GM18873 (cell line): ENCODE data around the gene AP2B1.
A peak's percentile ranks its signal among the peaks of the same experiment; 100 is the strongest.
"Not testable (repeated sequence)": the region's sequence is repeated elsewhere in the genome, so short reads cannot be mapped to it uniquely, and the experiment has no call there.

Experiments
- ATAC-seq: cut with Tn5 transposase; IDR thresholded peaks from one replicate; pipeline ENCODE4 v1.9.1; 2021; ENCODE audit warnings: mild to moderate bottlenecking, moderate library complexity, moderate number of reproducible peaks; ENCODE audit not compliant: unreplicated experiment, low FRiP score

Gene AP2B1

DNA sequence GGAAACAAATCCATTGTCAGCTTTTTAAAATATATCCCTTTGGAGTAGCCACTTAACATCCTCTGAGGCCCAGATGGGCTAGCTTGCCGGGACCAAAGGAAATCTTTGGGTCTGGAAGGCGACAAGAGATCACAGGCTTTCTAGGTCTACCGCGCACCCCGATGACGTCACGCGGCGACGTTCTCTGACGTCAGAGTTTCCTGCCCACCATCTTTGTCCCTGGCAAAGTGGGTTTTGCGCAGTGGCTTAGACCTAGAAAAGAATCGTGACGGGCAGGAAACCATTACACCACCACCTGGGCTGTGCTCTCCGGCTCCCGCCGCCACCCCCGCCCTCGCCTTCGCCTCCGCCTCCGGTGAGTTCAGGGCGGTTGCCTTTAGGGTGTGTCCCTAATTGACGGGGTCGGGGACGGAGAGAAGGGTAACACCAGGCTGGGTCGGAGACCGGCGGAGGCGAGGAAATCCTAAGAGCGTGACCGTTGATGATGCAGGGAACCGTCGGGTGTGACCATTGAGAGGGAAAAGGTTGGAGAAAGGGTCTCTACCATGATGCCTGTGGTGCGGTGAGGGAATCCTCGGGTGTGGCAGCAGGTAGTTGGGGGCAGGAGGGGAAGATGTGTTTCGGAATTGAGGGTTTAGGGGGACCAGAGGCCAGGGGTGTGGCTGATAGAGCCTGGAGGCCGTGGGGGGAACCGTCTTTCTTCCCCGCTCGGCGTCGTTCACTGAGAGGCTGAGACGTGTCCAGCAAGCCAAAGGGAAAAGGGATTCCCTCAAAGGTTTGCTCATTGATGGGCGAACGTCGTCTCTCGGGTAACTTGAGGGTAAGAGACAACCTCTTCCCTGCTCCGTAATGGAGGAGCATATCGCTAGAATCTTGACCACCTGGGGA is at the start of gene AP2B1:
TSS of gene AP2B1 (plus strand) at position 249 of the 888 bp plus-strand sequence. CDS start 6,709 bp downstream, outside the sequence.
- ATAC-seq: peak; percentile 77

DNA sequence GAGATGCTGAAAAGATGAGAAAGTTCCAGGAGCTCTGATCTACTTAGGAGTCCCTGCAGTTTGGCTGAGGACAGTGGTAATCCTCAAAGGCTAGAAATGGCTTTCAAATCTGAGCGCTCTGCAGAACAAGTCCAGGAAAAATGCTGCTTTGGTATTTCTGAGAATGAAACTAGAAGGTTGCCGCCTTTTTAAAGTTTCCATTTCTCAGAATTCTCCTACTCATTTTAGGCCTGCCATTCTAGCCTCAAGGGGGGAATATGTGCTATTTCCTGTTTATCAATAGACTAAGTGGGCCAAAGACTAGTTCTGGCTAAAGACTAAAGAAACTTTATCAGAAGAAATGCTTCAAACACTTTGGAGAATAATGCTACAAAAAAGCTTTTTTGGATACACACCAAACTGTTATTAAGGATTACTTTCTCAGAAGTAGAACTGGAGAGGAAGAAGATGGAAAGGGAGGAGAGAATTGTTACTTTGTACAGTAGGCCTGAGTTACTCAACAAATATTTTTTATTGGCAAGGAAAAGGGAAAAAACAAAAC is 49.5 kb upstream of the AP2B1 start, which contains the start of gene SLFN12L:
TSS of gene SLFN12L (minus strand) at position 78 of the 541 bp plus-strand sequence. CDS start 15,314 bp downstream, outside the sequence.
- ATAC-seq: no peak

GRCh38 chr17:35539659-35540026 is 47.5 kb upstream of the AP2B1 start:
- no peak for ATAC-seq

GRCh38 chr17:35540589-35541404 is 46.3 kb upstream of the AP2B1 start:
- ATAC-seq: no peak

- no peak for ATAC-seq
Measured at GRCh38 chr17:35541434-35541833, 45.7 kb upstream of the AP2B1 start.

DNA sequence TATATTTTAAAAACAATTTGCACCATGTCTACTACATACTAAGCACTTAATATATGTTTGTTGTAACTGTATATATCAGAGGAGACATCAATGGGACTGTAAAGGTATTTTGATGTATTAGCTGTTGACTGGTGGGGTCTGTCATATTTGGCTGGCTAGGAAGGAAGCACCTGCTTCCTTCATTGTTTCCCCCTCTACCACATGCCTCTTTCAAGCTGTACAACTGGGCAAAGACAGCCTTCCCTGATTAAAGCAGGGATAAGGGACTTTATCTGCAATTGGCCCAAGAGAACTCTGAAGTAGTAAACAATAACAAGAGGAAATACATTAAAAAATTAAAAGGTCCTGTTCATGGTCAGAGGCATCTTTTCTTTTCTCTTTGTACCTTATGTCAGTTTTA is 44.1 kb upstream of the AP2B1 start:
- no peak for ATAC-seq

GRCh38 chr17:35543856-35544255 is 43.3 kb upstream of the AP2B1 start:
- no peak for ATAC-seq

GRCh38 chr17:35545150-35545549 is 42.0 kb upstream of the AP2B1 start:
- ATAC-seq: no peak

GRCh38 chr17:35546487-35546886 is 40.6 kb upstream of the AP2B1 start:
- ATAC-seq: no peak

DNA sequence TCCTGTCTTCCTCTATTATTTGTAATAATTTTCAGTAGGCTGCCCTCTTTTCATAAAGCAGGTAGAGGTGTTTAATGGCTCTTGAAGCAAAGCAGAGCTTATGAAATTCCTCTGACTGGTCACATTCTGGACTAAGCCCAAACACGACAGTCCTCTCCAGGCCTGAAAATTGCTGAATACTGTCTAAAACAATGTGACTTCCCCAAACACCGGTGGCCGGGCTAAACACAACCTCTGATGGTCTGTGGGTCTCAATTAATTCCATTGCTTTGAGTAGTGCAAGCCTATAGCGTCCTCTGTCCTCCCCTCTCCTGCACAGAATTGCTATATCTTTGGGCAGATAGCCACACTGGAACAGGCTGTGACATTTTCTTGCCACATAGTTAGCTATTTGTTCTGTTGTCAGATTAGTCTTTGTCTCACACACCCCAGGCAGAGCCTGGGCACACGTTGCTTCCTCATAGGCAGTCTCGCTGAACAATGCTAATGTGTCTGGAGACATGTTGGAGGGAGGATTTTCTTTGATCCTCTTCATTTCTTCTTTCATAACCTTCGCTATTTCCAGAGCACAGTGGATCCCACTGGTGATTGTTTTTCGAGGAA is 38.8 kb upstream of the AP2B1 start:
- ATAC-seq: no peak

GRCh38 chr17:35548978-35549377 is 38.1 kb upstream of the AP2B1 start:
- ATAC-seq: no peak

DNA sequence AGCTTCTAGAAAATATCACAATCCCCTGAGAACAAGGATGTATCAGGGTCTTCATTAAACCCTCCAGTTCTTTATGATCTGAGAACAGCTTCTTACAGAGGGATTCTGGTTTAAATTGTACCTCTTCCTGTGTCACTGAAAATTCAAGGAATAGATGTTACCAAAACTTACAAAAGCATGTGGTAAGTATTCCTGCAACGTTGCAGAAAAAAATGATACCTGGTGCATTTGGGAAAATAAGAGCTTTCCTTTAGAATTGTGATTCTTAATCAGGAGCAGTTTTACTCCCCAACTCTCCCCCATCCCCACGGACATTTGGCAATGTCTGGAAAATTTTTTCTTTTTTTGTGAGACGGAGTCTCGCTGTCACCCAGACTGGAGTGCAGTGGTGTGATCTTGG is 33.8 kb upstream of the AP2B1 start:
- no peak for ATAC-seq

DNA sequence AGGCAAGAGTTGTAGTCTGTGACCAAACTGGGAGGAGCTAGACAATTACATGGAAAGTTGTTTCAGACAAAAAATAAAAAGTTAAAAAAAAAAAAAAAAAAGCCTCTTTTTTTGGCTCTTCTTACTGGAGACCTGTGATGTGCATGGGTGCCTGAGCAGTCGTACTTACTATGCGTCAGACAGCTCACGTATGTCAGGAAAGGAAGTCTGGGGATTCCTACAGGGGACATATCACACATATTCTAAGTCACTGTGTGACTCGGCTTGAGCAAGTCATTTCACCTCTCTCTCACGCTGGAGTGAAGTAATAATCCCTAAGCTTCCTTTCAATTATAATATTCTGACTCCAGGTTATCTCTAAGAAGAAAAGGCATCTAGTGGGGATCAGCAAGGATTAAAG is 32.5 kb upstream of the AP2B1 start:
- ATAC-seq: no peak

DNA sequence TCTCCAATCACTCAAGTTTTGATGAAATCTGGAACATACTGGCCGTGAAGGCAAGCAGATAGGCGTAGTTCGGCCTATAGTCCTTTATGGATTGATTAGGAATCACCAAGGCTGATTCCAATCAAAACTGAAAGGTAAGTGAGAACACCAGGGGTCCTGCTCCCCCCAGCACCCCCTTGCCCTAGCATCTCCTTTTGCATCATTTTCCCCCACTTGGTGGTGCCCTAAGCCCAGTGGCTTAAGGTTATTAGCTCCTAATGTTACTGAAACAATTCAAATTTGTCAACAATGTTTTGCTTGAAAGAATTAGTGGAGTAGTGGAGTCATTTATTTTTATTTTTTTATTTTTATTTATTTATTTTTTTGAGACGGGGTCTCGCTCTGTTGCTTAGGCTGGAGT is 31.4 kb upstream of the AP2B1 start:
- no peak for ATAC-seq

- ATAC-seq: no peak
Measured at GRCh38 chr17:35557353-35557752, 29.8 kb upstream of the AP2B1 start.

DNA sequence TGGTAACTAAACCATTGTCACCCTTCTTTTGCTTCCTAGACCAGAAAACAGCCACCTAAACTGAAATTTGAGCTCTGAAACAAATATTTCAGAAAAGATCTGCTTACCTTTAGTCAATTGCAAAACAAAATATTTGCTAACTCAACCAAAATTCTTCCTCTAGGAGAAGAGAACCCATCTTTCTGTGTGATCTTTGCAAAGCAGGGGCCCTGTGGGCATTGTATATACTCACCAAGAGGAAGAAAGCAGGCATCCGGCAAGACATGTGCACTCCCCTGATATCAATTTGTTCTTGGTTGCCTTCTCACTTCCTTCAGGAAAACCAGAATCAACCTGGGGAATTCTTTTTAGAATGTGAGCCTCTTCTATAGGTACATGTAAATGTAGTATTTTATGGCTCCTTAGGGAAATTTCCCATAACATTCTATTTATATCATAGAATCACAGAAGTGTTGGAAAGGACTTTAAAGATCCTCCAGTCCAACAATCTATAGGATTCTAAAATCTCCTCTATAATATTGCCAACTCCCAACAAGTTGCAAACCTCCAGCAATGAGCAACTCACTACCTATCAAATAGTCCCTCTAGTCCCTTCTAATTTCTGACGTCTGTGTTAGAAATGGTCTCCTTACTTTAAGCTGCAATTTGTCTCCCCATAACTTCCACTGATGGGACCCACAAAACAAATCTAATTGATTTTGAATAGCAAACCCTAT is 27.5 kb upstream of the AP2B1 start:
- ATAC-seq: no peak

- no peak for ATAC-seq
Measured at GRCh38 chr17:35560703-35561102, 26.4 kb upstream of the AP2B1 start, which contains the start of gene SLFN14. Gene SLFN14, minus strand, starts transcription at chr17:35560819. Its CDS starts 2,757 bp downstream, at chr17:35558062.

- ATAC-seq: not testable (repeated sequence)
Measured at GRCh38 chr17:35563181-35563580, 23.9 kb upstream of the AP2B1 start.

DNA sequence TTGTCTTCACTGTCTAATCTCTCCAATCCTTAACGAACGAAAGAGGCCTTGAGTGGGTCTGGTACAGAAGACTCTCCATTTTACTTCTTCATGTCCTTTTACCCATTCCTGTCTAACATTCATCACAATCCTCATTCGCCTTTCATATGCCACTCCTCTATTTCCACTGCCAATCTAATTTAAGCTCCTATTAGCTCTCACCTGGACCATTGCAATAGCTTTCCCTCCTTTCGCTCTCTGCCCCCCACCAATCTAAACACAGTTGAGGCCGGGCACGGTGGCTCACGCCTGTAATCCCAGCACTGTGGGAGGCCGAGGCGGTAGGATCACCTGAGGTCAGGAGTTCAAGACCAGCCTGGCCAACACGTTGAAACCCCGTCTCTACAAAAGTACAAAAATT is 20.2 kb upstream of the AP2B1 start:
- no peak for ATAC-seq

GRCh38 chr17:35568561-35568960 is 18.6 kb upstream of the AP2B1 start:
- no peak for ATAC-seq
